Osteoblast (primary cell): ENCODE measurements around the gene AOPEP. TPM values are rescaled to one million over a fixed set of nuclear protein-coding genes. Genes with fewer than 3 reads are reported as not detected.
A peak's percentile ranks its signal among the peaks of the same experiment; 100 is the strongest.

ENCODE experiments used
- DNase-seq: peaks from one replicate; pipeline ENCODE4 v3.0.0; 2011; ENCODE audit warnings: low spot score, mixed read lengths; ENCODE audit not compliant: insufficient read length; ENCODE audit errors: missing footprints
- H2AFZ ChIP-seq: 2 replicates; pipeline ENCODE4 v1.6.0; 2011; ENCODE audit warnings: mild to moderate bottlenecking, low read length
- H3K27ac ChIP-seq: 2 replicates; pipeline ENCODE4 v1.5.1; 2011; ENCODE audit warnings: mild to moderate bottlenecking, low read depth, low read length, moderate library complexity
- H3K27me3 ChIP-seq: 2 replicates; pipeline ENCODE4 v1.6.0; 2012; ENCODE audit warnings: mild to moderate bottlenecking, control low read depth, inconsistent platforms, low read length, moderate library complexity; ENCODE audit not compliant: insufficient read depth
- H3K36me3 ChIP-seq: 2 replicates; pipeline ENCODE4 v1.5.1; 2011; ENCODE audit warnings: mild to moderate bottlenecking, low read length, control low read depth, moderate library complexity; ENCODE audit not compliant: insufficient read depth
- H3K4me1 ChIP-seq: 2 replicates; pipeline ENCODE4 v1.5.1; 2011; ENCODE audit warnings: mild to moderate bottlenecking, low read length, control low read depth, moderate library complexity; ENCODE audit not compliant: insufficient read depth
- H3K4me2 ChIP-seq: 2 replicates; pipeline ENCODE4 v1.6.0; 2011; ENCODE audit warnings: mild to moderate bottlenecking, low read length; ENCODE audit not compliant: insufficient read depth
- H3K4me3 ChIP-seq: fragments of 200-600 bp; sonication (generic); 3 replicates; pipeline ENCODE4 v1.5.1; 2012; ENCODE audit warnings: mild to moderate bottlenecking, low read length, inconsistent platforms; ENCODE audit not compliant: insufficient read depth
- H3K79me2 ChIP-seq: 2 replicates; pipeline ENCODE4 v1.6.0; 2012; ENCODE audit warnings: mild to moderate bottlenecking, low read length, control low read depth, inconsistent platforms; ENCODE audit not compliant: insufficient read depth
- H3K9me3 ChIP-seq: 2 replicates; pipeline ENCODE4 v1.5.1; 2011; ENCODE audit warnings: low read depth, low read length, control low read depth
- H4K20me1 ChIP-seq: 2 replicates; pipeline ENCODE4 v1.6.0; 2012; ENCODE audit warnings: mild to moderate bottlenecking, low read length, control low read depth; ENCODE audit not compliant: insufficient read depth
- CTCF ChIP-seq: IDR thresholded peaks from 2 replicates; pipeline ENCODE4 v1.5.1; 2011; ENCODE audit warnings: mild to moderate bottlenecking, low read depth, low read length, moderate library complexity; ENCODE audit errors: extremely low read depth
- total RNA-seq: library from RNA; depleted of rRNA; stranded (reverse); fragments of >200 nt; gene quantifications from 2 replicates; pipeline ENCODE4 v1.2.3, GENCODE V29; 2012

The AOPEP gene
- total RNA-seq, 1 donor: 131 TPM

- Histone ChIP-seq H3K79me2 (peaks cover 19% of the 10 kb centered on the region), H2AFZ (no peak overlapping the region), H3K27me3 (no peaks in the 10 kb centered on the region), H3K4me3 (no peak overlapping the region), H3K9me3 (no peaks in the 10 kb centered on the region), H3K36me3 (no peaks in the 10 kb centered on the region), H3K4me2 (no peak overlapping the region), H3K4me1 (peaks cover 59% of the 10 kb centered on the region), H3K27ac (peak overlapping the region; percentile 3), H4K20me1 (no peaks in the 10 kb centered on the region)
- no peak for TF ChIP-seq CTCF
- DNase-seq: no peak
Observed at GRCh38 chr9:94916956-94917355, 190.5 kb downstream of the AOPEP start.

GRCh38 chr9:94918038-94918753 lies 191.7 kb downstream of the AOPEP start:
- TF ChIP-seq CTCF: no peak
- Histone ChIP-seq H3K4me1 (peaks cover 59% of the 10 kb centered on the region), H3K4me2 (no peak overlapping the region), H3K9me3 (no peaks in the 10 kb centered on the region), H3K79me2 (peaks cover 19% of the 10 kb centered on the region), H3K27me3 (no peaks in the 10 kb centered on the region), H3K4me3 (no peak overlapping the region), H3K27ac (no peak overlapping the region), H2AFZ (no peak overlapping the region), H4K20me1 (no peaks in the 10 kb centered on the region), H3K36me3 (no peaks in the 10 kb centered on the region)
- DNase-seq: no peak

GRCh38 chr9:94919376-94920098 lies 193.0 kb downstream of the AOPEP start:
- Histone ChIP-seq H3K27me3 (no peaks in the 10 kb centered on the region), H2AFZ (no peak overlapping the region), H3K4me3 (no peak overlapping the region), H3K9me3 (no peaks in the 10 kb centered on the region), H3K27ac (peak overlapping the region; percentile 97), H3K36me3 (peaks cover 3% of the 10 kb centered on the region), H3K4me2 (no peak overlapping the region), H4K20me1 (no peaks in the 10 kb centered on the region), H3K79me2 (peaks cover 31% of the 10 kb centered on the region), H3K4me1 (peaks cover 57% of the 10 kb centered on the region)
- no peak for TF ChIP-seq CTCF
- no peak for DNase-seq

- Histone ChIP-seq H3K36me3 (peaks cover 5% of the 10 kb centered on the region), H3K79me2 (peaks cover 32% of the 10 kb centered on the region), H2AFZ (peak overlapping the region; percentile 6), H3K27me3 (no peaks in the 10 kb centered on the region), H3K9me3 (no peaks in the 10 kb centered on the region), H3K4me1 (peaks cover 52% of the 10 kb centered on the region), H3K27ac (peak overlapping the region; percentile 97), H4K20me1 (no peaks in the 10 kb centered on the region), H3K4me3 (no peak overlapping the region), H3K4me2 (peak overlapping the region; percentile 74)
- TF ChIP-seq CTCF: no peak
- DNase-seq: no peak
Observed at GRCh38 chr9:94920420-94921091, 194.1 kb downstream of the AOPEP start.
